ENCODE data around the gene RANBP10. TPM values are rescaled to one million over a fixed set of nuclear protein-coding genes. Genes with fewer than 3 reads are reported as not detected.

The RANBP10 gene
- total and polyA plus RNA-seq, 2 of the 13 experiments (the other 11 are each of a cell fraction or from before 2014, with no cell fraction given), result 9.2 to 22.7 TPM

- TF ChIP-seq IKZF1 (IDR thresholded peaks at IDR 0.05) (no peak), FOXC1 (CRISPR knock-in tag; IDR thresholded peaks at IDR 0.05; ENCODE audit: borderline replicate concordance) (no peak), U2AF2 (IDR thresholded peaks at IDR 0.05; ENCODE audit: low read depth, low read length) (no peak), MIER3 (CRISPR knock-in tag; IDR thresholded peaks at IDR 0.05; ENCODE audit: borderline replicate concordance) (no peak), NRL (CRISPR knock-in tag; IDR thresholded peaks at IDR 0.05; ENCODE audit: borderline replicate concordance) (peak; percentile 82), TCF7L2 (IDR thresholded peaks at IDR 0.05; ENCODE audit: low read depth, low read length) (no peak), HHEX (CRISPR knock-in tag; IDR thresholded peaks at IDR 0.05) (no peak), MXI1 (IDR thresholded peaks at IDR 0.05; ENCODE audit: borderline replicate concordance, low read depth, low read length) (peak; percentile 24; the same call in 1 of the 3 replicates), NFIB (CRISPR knock-in tag; IDR thresholded peaks at IDR 0.05; ENCODE audit: borderline replicate concordance) (no peak), PHF21A (CRISPR knock-in tag; IDR thresholded peaks at IDR 0.05) (no peak), RXRB (CRISPR knock-in tag; IDR thresholded peaks at IDR 0.05; ENCODE audit: borderline replicate concordance) (no peak), ZNF709 (CRISPR knock-in tag; IDR thresholded peaks at IDR 0.05) (no peak), ZNF501 (CRISPR knock-in tag; IDR thresholded peaks at IDR 0.05) (no peak), ZNF414 (CRISPR knock-in tag; IDR thresholded peaks at IDR 0.05) (no peak), CHCHD3 (CRISPR knock-in tag; IDR thresholded peaks at IDR 0.05) (no peak), ZNF713 (CRISPR knock-in tag; IDR thresholded peaks at IDR 0.05) (no peak), XRCC5 (optimal IDR thresholded peaks at IDR 0.05; ENCODE audit: low read length) (no peak), NPAS2 (CRISPR knock-in tag; IDR thresholded peaks at IDR 0.05; ENCODE audit: borderline replicate concordance) (no peak), ZSCAN29 (CRISPR knock-in tag; conservative IDR thresholded peaks at IDR 0.05) (no peak), ZNF841 (CRISPR knock-in tag; IDR thresholded peaks at IDR 0.05; ENCODE audit: borderline replicate concordance) (no peak), ZBTB3 (CRISPR knock-in tag; IDR thresholded peaks at IDR 0.05; ENCODE audit: borderline replicate concordance, low read depth) (no peak), SKIL (CRISPR knock-in tag; IDR thresholded peaks at IDR 0.05; ENCODE audit: borderline replicate concordance) (peak; percentile 16; the same call in 1 of the 2 replicates), ZFY (CRISPR knock-in tag; IDR thresholded peaks at IDR 0.05) (peak; percentile 70)
- TF ChIP-seq, protein P1, sequence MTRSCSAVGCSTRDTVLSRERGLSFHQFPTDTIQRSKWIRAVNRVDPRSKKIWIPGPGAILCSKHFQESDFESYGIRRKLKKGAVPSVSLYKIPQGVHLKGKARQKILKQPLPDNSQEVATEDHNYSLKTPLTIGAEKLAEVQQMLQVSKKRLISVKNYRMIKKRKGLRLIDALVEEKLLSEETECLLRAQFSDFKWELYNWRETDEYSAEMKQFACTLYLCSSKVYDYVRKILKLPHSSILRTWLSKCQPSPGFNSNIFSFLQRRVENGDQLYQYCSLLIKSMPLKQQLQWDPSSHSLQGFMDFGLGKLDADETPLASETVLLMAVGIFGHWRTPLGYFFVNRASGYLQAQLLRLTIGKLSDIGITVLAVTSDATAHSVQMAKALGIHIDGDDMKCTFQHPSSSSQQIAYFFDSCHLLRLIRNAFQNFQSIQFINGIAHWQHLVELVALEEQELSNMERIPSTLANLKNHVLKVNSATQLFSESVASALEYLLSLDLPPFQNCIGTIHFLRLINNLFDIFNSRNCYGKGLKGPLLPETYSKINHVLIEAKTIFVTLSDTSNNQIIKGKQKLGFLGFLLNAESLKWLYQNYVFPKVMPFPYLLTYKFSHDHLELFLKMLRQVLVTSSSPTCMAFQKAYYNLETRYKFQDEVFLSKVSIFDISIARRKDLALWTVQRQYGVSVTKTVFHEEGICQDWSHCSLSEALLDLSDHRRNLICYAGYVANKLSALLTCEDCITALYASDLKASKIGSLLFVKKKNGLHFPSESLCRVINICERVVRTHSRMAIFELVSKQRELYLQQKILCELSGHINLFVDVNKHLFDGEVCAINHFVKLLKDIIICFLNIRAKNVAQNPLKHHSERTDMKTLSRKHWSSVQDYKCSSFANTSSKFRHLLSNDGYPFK (CRISPR knock-in tag; IDR thresholded peaks at IDR 0.05; ENCODE audit: borderline replicate concordance), result no peak
- TF ChIP-seq, protein P2, sequence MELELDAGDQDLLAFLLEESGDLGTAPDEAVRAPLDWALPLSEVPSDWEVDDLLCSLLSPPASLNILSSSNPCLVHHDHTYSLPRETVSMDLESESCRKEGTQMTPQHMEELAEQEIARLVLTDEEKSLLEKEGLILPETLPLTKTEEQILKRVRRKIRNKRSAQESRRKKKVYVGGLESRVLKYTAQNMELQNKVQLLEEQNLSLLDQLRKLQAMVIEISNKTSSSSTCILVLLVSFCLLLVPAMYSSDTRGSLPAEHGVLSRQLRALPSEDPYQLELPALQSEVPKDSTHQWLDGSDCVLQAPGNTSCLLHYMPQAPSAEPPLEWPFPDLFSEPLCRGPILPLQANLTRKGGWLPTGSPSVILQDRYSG (CRISPR knock-in tag; IDR thresholded peaks at IDR 0.05), result no peak
These were observed 40.9 kb upstream of the RANBP10 start, which contains the start of gene CENPT (continued) for GRCh38 chr16:67847064-67847861.

Data from HepG2 (cell line).